A673 (cell line): ENCODE data around the gene HNF4A. TPM values are rescaled to one million over a fixed set of nuclear protein-coding genes. Genes with fewer than 3 reads are reported as not detected.

Experiments
- BruUV-seq: library from RNA; stranded (reverse); fragments of 400-500 nt; replicated peaks from 2 replicates; lab custom pipeline; 2021; lab: Mats Ljungman, UMichigan
- CTCF ChIA-PET: fragments of 300-600 bp; sonication (Branson Sonifier 250); formaldehyde crosslinking; loops from one replicate; lab custom pipeline; 2022; ENCODE audit warnings: antibody characterized with exemption; lab: Charles Lee
- POLR2A ChIA-PET: fragments of 300-600 bp; sonication (Branson Sonifier 250); formaldehyde crosslinking; loops from one replicate; lab custom pipeline; 2022; ENCODE audit warnings: antibody characterized with exemption; ENCODE audit not compliant: low non-redundant PET; lab: Charles Lee
- DNase-seq: peaks from one replicate; pipeline ENCODE4 v3.0.0-alpha.2; 2015; ENCODE audit warnings: low spot score
- H3K27ac ChIP-seq: fragments of 200-600 bp; sonication (generic); 2 replicates; pipeline ENCODE4 v1.5.1; 2016; ENCODE audit warnings: mixed run types, low read depth, mild to moderate bottlenecking, mixed read lengths, antibody characterized with exemption, low read length; ENCODE audit not compliant: poor library complexity, severe bottlenecking
- H3K27me3 ChIP-seq: fragments of 200-600 bp; sonication (generic); replicated peaks from 2 replicates; pipeline ENCODE4 v1.6.1; 2017; ENCODE audit warnings: mixed run types, low read depth, mild to moderate bottlenecking, mixed read lengths, antibody characterized with exemption, low read length; ENCODE audit not compliant: insufficient read depth, poor library complexity
- H3K36me3 ChIP-seq: fragments of 200-600 bp; sonication (generic); 2 replicates; pipeline ENCODE4 v1.6.1; 2016; ENCODE audit warnings: mixed run types, mild to moderate bottlenecking, mixed read lengths, antibody characterized with exemption, low read length; ENCODE audit not compliant: insufficient read depth, poor library complexity, severe bottlenecking
- H3K4me1 ChIP-seq: fragments of 200-600 bp; sonication (generic); 2 replicates; pipeline ENCODE4 v1.6.1; 2017; ENCODE audit warnings: mixed run types, mild to moderate bottlenecking, mixed read lengths, antibody characterized with exemption, low read length; ENCODE audit not compliant: insufficient read depth, poor library complexity, severe bottlenecking
- H3K4me3 ChIP-seq: fragments of 200-600 bp; sonication (generic); 2 replicates; pipeline ENCODE4 v1.5.1; 2016; ENCODE audit warnings: low read depth, mixed run types, mild to moderate bottlenecking, mixed read lengths, low read length; ENCODE audit not compliant: poor library complexity, severe bottlenecking
- H3K9me3 ChIP-seq: fragments of 200-600 bp; sonication (generic); 2 replicates; pipeline ENCODE4 v1.6.1; 2016; ENCODE audit warnings: mixed run types, low read depth, mild to moderate bottlenecking, mixed read lengths, antibody characterized with exemption, low read length; ENCODE audit not compliant: poor library complexity, severe bottlenecking
- EZH2 ChIP-seq: fragments of 200-600 bp; sonication (generic); IDR thresholded peaks from 2 replicates; pipeline ENCODE4 v1.6.1; 2017; ENCODE audit warnings: borderline replicate concordance, low read depth, mild to moderate bottlenecking, mixed read lengths, antibody characterized with exemption, low read length; ENCODE audit not compliant: poor library complexity, severe bottlenecking
- intact Hi-C: fragments of 100-400 bp; cut with micrococcal nuclease; formaldehyde crosslinking; loops from one replicate; pipeline ENCODE4 v1.10.0; 2022; ENCODE audit not compliant: unreplicated experiment
- total RNA-seq: library from RNA; stranded (reverse); gene quantifications from 2 replicates; pipeline ENCODE4 v1.2.3, GENCODE V29; 2021
- TF ChIP-seq, protein P1 (sequence below): fragments of 300-800, 200-600 bp; sonication (generic); conservative IDR thresholded peaks from 2 replicates; pipeline ENCODE4 v1.5.1; 2017; ENCODE audit warnings: low read depth, mild to moderate bottlenecking, antibody characterized with exemption, low read length, moderate library complexity, mixed read lengths

HNF4A gene
- total RNA-seq, 1 experiment from 2014 or later = not detected

GRCh38 chr20:44405257-44405656 is 49.8 kb downstream of the HNF4A start:
- H3K9me3 ChIP-seq = no peaks in the 10 kb centered on the region
- no peaks in the 10 kb centered on the region for H3K27me3 ChIP-seq
- DNase-seq = no peak
- no peak overlapping the region for H3K27ac ChIP-seq
- CTCF ChIA-PET = no interaction called here
- no peak overlapping the region for H3K4me3 ChIP-seq
- intact Hi-C loops = no loop called here
- no peaks in the 10 kb centered on the region for H3K36me3 ChIP-seq
- TF ChIP-seq EZH2 = no peak
- TF ChIP-seq, protein P1, sequence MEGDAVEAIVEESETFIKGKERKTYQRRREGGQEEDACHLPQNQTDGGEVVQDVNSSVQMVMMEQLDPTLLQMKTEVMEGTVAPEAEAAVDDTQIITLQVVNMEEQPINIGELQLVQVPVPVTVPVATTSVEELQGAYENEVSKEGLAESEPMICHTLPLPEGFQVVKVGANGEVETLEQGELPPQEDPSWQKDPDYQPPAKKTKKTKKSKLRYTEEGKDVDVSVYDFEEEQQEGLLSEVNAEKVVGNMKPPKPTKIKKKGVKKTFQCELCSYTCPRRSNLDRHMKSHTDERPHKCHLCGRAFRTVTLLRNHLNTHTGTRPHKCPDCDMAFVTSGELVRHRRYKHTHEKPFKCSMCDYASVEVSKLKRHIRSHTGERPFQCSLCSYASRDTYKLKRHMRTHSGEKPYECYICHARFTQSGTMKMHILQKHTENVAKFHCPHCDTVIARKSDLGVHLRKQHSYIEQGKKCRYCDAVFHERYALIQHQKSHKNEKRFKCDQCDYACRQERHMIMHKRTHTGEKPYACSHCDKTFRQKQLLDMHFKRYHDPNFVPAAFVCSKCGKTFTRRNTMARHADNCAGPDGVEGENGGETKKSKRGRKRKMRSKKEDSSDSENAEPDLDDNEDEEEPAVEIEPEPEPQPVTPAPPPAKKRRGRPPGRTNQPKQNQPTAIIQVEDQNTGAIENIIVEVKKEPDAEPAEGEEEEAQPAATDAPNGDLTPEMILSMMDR = no peak
- no TSS peak for BruUV-seq
- POLR2A ChIA-PET = no interaction called here
- H3K4me1 ChIP-seq = no peaks in the 10 kb centered on the region

DNA sequence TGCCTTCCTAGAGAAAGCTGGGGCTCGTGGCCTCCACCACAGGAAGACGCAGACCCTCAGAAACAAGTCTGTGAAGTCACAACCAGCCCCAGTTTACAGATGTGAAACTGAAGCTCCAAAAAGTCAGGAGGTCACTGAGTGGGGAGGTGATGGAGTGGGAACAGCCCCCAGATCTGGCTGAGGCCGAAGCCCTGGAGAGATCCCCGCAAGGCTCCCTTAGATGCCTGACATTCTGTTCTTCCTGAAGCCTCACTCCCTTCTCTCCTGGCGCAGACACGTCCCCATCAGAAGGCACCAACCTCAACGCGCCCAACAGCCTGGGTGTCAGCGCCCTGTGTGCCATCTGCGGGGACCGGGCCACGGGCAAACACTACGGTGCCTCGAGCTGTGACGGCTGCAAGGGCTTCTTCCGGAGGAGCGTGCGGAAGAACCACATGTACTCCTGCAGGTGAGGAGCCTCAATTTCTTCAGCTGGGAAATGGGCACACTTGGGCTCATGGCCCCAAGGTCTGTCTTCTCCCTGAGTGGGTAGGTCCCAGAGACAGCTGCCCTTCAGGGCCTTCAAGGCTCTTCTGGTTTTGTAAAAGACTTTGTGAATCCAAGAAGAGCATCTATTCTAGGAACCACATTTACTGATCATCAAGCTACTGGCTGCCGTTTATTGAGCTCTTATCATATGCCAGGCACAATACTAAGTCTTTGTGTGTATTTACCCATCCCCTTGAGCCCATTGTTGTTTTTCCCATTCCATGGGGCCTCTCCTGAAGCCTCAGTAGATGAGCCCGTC is 50.5 kb downstream of the HNF4A start:
- H3K27me3 ChIP-seq = no peaks in the 10 kb centered on the region
- H3K9me3 ChIP-seq = no peaks in the 10 kb centered on the region
- H3K36me3 ChIP-seq = no peaks in the 10 kb centered on the region
- BruUV-seq = no TSS peak
- no peak overlapping the region for H3K4me3 ChIP-seq
- no peak for TF ChIP-seq EZH2
- TF ChIP-seq, protein P1 = no peak
- DNase-seq = no peak
- CTCF ChIA-PET = no interaction called here
- intact Hi-C loops = no loop called here
- H3K27ac ChIP-seq = no peak overlapping the region
- POLR2A ChIA-PET = no interaction called here
- no peaks in the 10 kb centered on the region for H3K4me1 ChIP-seq

- H3K4me1 ChIP-seq = no peaks in the 10 kb centered on the region
- DNase-seq = no peak
- ChIA-PET CTCF (no interaction called here), POLR2A (no interaction called here)
- intact Hi-C loops = no loop called here
- no peaks in the 10 kb centered on the region for H3K9me3 ChIP-seq
- no peak overlapping the region for H3K27ac ChIP-seq
- H3K27me3 ChIP-seq = no peaks in the 10 kb centered on the region
- TF ChIP-seq EZH2 = no peak
- H3K4me3 ChIP-seq = no peak overlapping the region
- H3K36me3 ChIP-seq = no peaks in the 10 kb centered on the region
- no TSS peak for BruUV-seq
Measured at GRCh38 chr20:44406572-44407137, 51.2 kb downstream of the HNF4A start.
